GM12878 (cell line): ENCODE data around the gene TRIM32. TPM values are rescaled to one million over a fixed set of nuclear protein-coding genes. Genes with fewer than 3 reads are reported as not detected.

Experiments used
- ATAC-seq: fragments of 200-7000 bp; cut with Tn5 transposase; 3 replicates; pipeline ENCODE4 v1.9.1; 2020; ENCODE audit warnings: mild to moderate bottlenecking, moderate library complexity
- BruUV-seq: library from RNA; stranded (reverse); fragments of 400-500 nt; replicated peaks from 2 replicates; lab custom pipeline; 2021; lab: Mats Ljungman, UMichigan
- CTCF ChIA-PET: fragments of 300-600 bp; sonication (Branson Sonifier 250); formaldehyde crosslinking; extraction: SDS; loops from one replicate; lab custom pipeline; 2021; ENCODE audit warnings: inconsistent platforms; lab: Yijun Ruan, JAX
- POLR2A ChIA-PET: fragments of 350-600 bp; formaldehyde crosslinking; extraction: SDS; loops from one replicate; lab custom pipeline; 2021; ENCODE audit warnings: inconsistent platforms; lab: Charles Lee
- RAD21 ChIA-PET: fragments of 300-600 bp; sonication (Branson Sonifier 250); formaldehyde crosslinking; loops from one replicate; lab custom pipeline; 2023; ENCODE audit warnings: antibody characterized with exemption; ENCODE audit not compliant: unreplicated experiment; lab: Charles Lee
- SMC1A ChIA-PET: fragments of 300-600 bp; sonication (Branson Sonifier 250); formaldehyde crosslinking; loops from one replicate; lab custom pipeline; 2023; ENCODE audit not compliant: unreplicated experiment, uncharacterized antibody; lab: Charles Lee
- DNase-seq: peaks from one replicate; pipeline ENCODE4 v3.0.0-alpha.2; 2011; ENCODE audit warnings: low read depth, low spot score
- FAIRE-seq: peaks from 3 replicates; lab custom pipeline; 2011; peaks lifted over from hg19 to GRCh38; lab: Jason Lieb, UNC
- H2AFZ ChIP-seq: 2 replicates; pipeline ENCODE4 v1.6.0; 2011; ENCODE audit warnings: low read depth, low read length, control low read depth; ENCODE audit not compliant: control insufficient read depth
- H3K27ac ChIP-seq: 2 replicates; pipeline ENCODE4 v1.5.1; 2011; ENCODE audit warnings: control low read depth; ENCODE audit not compliant: control insufficient read depth, insufficient read depth
- H3K27me3 ChIP-seq, 2 experiments: replicated peaks in 1 of 2; 2 replicates each; pipeline versions ENCODE4 v1.6.0 to v1.6.1; 2011; ENCODE audit warnings: low read length in 1 of 2; ENCODE audit not compliant: control insufficient read depth in 2 of 2, insufficient read depth in 2 of 2
- H3K36me3 ChIP-seq, 2 experiments: 2 replicates each; pipeline ENCODE4 v1.5.1; 2011; ENCODE audit warnings: low read length in 1 of 2; ENCODE audit not compliant: control insufficient read depth in 2 of 2, insufficient read depth in 2 of 2
- H3K4me1 ChIP-seq: 2 replicates; pipeline ENCODE4 v1.6.1; 2011; ENCODE audit warnings: mild to moderate bottlenecking, low read length, moderate library complexity, mixed read lengths; ENCODE audit not compliant: control insufficient read depth, insufficient read depth
- H3K4me2 ChIP-seq: 2 replicates; pipeline ENCODE4 v1.6.0; 2011; ENCODE audit warnings: control low read depth; ENCODE audit not compliant: control insufficient read depth, insufficient read depth
- H3K4me3 ChIP-seq: fragments of 200-600 bp; sonication (generic); 2 replicates; pipeline ENCODE4 v1.5.1; 2016
- H3K79me2 ChIP-seq: 2 replicates; pipeline ENCODE4 v1.6.0; 2011; ENCODE audit warnings: low read length; ENCODE audit not compliant: control insufficient read depth, insufficient read depth
- H3K9ac ChIP-seq: 2 replicates; pipeline ENCODE4 v1.8.0; 2011; ENCODE audit warnings: low read length, control low read depth, mixed read lengths; ENCODE audit not compliant: control insufficient read depth, insufficient read depth
- H3K9me3 ChIP-seq: replicated peaks from 3 replicates; pipeline ENCODE4 v1.5.1; 2011; ENCODE audit warnings: mild to moderate bottlenecking, low read length; ENCODE audit not compliant: control insufficient read depth, insufficient read depth
- H4K20me1 ChIP-seq: 2 replicates; pipeline ENCODE4 v1.6.0; 2011; ENCODE audit not compliant: control insufficient read depth, insufficient read depth
- ATF7 ChIP-seq: fragments of 450-650 bp; IDR thresholded peaks from 2 replicates; pipeline ENCODE4 v1.6.1; 2016; ENCODE audit warnings: low read depth, mild to moderate bottlenecking
- ESRRA ChIP-seq: IDR thresholded peaks from 2 replicates; pipeline ENCODE4 v1.6.1; 2012; ENCODE audit warnings: mild to moderate bottlenecking, low read length, improper control_type of control experiment
- FOXM1 ChIP-seq: IDR thresholded peaks from 2 replicates; pipeline ENCODE4 v1.6.1; 2012; ENCODE audit warnings: low read depth, mild to moderate bottlenecking, inconsistent platforms, low read length, moderate library complexity
- GABPA ChIP-seq: IDR thresholded peaks from 2 replicates; pipeline ENCODE4 v1.6.1; 2014; ENCODE audit warnings: antibody characterized with exemption, low read depth, mild to moderate bottlenecking, inconsistent platforms
- GATAD2B ChIP-seq: fragments of 450-650 bp; conservative IDR thresholded peaks from 2 replicates; pipeline ENCODE4 v1.6.1; 2017; ENCODE audit warnings: low read depth, mild to moderate bottlenecking, moderate library complexity
- HDAC2 ChIP-seq: fragments of 200-600 bp; sonication (generic); IDR thresholded peaks from 2 replicates; pipeline ENCODE4 v1.6.1; 2017
- HDGF ChIP-seq: fragments of 450-650 bp; IDR thresholded peaks from 2 replicates; pipeline ENCODE4 v1.6.1; 2016; ENCODE audit warnings: antibody characterized with exemption
- JUNB ChIP-seq: IDR thresholded peaks from 2 replicates; pipeline ENCODE4 v1.6.1; 2016; ENCODE audit warnings: antibody characterized with exemption, mild to moderate bottlenecking
- NFIC ChIP-seq: IDR thresholded peaks from 2 replicates; pipeline ENCODE4 v1.6.1; 2012; ENCODE audit warnings: low read depth, mild to moderate bottlenecking, inconsistent platforms, low read length, moderate library complexity
- WGBS: methylation state at CpG from one replicate; pipeline ENCODE4 v1.1.6; 2016; ENCODE audit warnings: low lambda C conversion rate; ENCODE audit not compliant: insufficient replicate concordance, insufficient coverage; ENCODE audit errors: missing lambda C conversion rate; 5-methylcytosine and 5-hydroxymethylcytosine counted together
- in situ Hi-C: fragments of 300-500 bp; cut with MboI; formaldehyde crosslinking; loops from 9 replicates; pipeline ENCODE4 v1.14.3; 2018; ENCODE audit warnings: mixed read lengths
- intact Hi-C: fragments of 100-400 bp; cut with micrococcal nuclease; formaldehyde crosslinking; loops from one replicate; pipeline ENCODE4 v1.14.2; 2022; ENCODE audit not compliant: unreplicated experiment
- polyA plus RNA-seq, 11 experiments: library from polyadenylated mRNA; depleted of rRNA in 4 of 11; unstranded in 6 of 11; stranded (reverse) in 5 of 11; fragments of >200 nt; fragmentation: Nextera tagmentation in 4 of 11; fragmentation: Illumina TruSeq in 1 of 11; extraction: Ambion mirVana in 4 of 11; extraction: Trizol in 1 of 11; gene quantifications; 1 replicate in 1 of 11; 2 replicates in 10 of 11; pipeline versions ENCODE4 v1.2.1 to v1.2.3, GENCODE V29; 2011 to 2016; ENCODE audit warnings: inconsistent platforms in 2 of 11, missing spikeins in 2 of 11, low read depth in 1 of 11
- total RNA-seq, 4 experiments: library from RNA; depleted of rRNA in 3 of 4; stranded (reverse); fragments of >200 nt in 3 of 4; fragmentation: Illumina TruSeq in 1 of 4; extraction: Trizol in 1 of 4; gene quantifications; 2 replicates each; pipeline versions ENCODE4 v1.2.1 to v1.2.3, GENCODE V29; 2013 to 2021
- TF ChIP-seq, protein P1 (sequence below): fragments of 450-650 bp; IDR thresholded peaks from 2 replicates; pipeline ENCODE4 v1.6.1; 2017; ENCODE audit warnings: mild to moderate bottlenecking, moderate library complexity
- TF ChIP-seq, protein P2 (sequence below): fragments of 450-650 bp; IDR thresholded peaks from 2 replicates; pipeline ENCODE4 v1.6.1; 2017; ENCODE audit warnings: mild to moderate bottlenecking

Gene TRIM32
- total and polyA plus RNA-seq, 10 of the 15 experiments (the other 5 are each of a cell fraction or from before 2014, with no cell fraction given) = 7.1 to 23.8 (median 12.2) TPM

DNA sequence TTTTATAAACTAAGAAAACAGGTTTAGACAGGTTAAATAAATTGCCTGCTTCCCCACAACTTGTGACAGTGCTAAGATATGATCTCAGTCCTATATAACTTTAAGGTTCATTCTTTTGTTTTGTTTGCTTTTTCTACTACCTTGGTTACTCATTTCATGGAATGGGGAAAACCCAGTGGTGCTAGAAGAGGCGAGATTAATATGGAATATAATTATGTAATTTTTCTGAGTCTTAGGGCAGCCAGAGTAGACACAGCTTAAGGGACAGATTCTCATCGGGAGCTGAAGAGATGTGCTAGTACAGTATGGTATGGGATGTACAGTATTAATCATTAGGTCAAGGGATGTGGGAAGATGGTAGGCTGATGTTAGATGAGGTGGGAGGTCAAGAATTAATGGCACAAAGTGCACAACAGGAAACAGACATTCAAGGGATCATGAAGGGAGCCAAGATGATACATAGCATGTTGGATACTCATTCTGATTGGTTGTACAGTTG lies 6.2 kb downstream of the TRIM32 start:
- no peaks in the 10 kb centered on the region for H3K9me3 ChIP-seq
- no peak for FAIRE-seq
- in situ Hi-C loops = no loop called here
- BruUV-seq = no TSS peak
- H3K36me3 ChIP-seq = peaks cover 6 to 7% of the 10 kb centered on the region in 2 experiments; a peak in 3 of 4 replicates
- no peaks in the 10 kb centered on the region for H3K27me3 ChIP-seq
- H3K9ac ChIP-seq = no peak overlapping the region
- ChIA-PET SMC1A (interaction anchor here (1.0 to 1.7 kb wide), 3 partner anchors 11 to 47 kb away, joined by 3 to 6 read pairs (median 4); no protein-coding TSS in a partner anchor), POLR2A (no interaction called here), RAD21 (interaction anchor here (1.7 kb wide), 1 partner anchor 41 kb away, joined by 3 read pairs; no protein-coding TSS in a partner anchor), CTCF (interaction anchor here (0.6 to 1.2 kb wide), 5 partner anchors 11 to 167 kb away, joined by 3 to 5 read pairs (median 3); no protein-coding TSS in a partner anchor)
- TF ChIP-seq ATF7 (no peak), NFIC (0 out of 2 replicates have a peak, but pooled peaks have one; percentile 26), FOXM1 (peak; percentile 34; the same call in 1 of the 2 replicates), GATAD2B (no peak), JUNB (peak; percentile 50; the same call in 1 of the 2 replicates)
- peak overlapping the region; percentile 9; the same call in 1 of the 2 replicates for H3K4me2 ChIP-seq
- DNase-seq = no peak
- H3K27ac ChIP-seq = no peak overlapping the region
- H4K20me1 ChIP-seq = no peaks in the 10 kb centered on the region
- H3K79me2 ChIP-seq = peaks cover 59% of the 10 kb centered on the region
- H3K4me3 ChIP-seq = no peak overlapping the region
- intact Hi-C loops = no loop called here
- ATAC-seq = peak; percentile 33
- WGBS = 24% methylated on average over 2 of the region's 2 CpGs
- no peak overlapping the region for H2AFZ ChIP-seq
- H3K4me1 ChIP-seq = peaks cover 9% of the 10 kb centered on the region

DNA sequence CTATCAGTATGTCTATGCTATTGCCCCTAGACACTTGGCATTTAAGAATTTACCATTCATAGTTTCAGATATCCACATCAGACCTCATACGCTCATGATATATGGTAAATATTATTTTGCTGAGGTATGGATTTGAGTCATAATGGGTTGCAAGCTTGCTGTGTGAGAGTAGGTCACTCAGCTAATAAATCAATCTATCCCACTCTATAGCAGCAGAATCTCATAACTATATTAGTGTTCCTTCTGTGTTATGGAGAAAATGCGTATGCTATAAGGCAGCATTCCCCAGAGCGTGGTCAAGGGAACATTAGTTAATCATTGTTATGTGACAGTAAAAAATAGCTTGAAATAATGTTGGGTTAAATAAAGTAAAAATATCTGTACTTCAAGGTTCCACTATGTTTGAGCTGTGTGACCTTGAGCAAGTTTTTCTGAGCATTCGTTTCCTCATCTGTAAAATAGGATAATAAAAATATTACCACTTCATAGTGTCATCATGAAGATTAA lies 7.7 kb downstream of the TRIM32 start:
- intact Hi-C loops (no loop called here), in situ Hi-C loops (no loop called here)
- Histone ChIP-seq H3K4me2 (no peak overlapping the region), H4K20me1 (no peaks in the 10 kb centered on the region), H2AFZ (no peak overlapping the region), H3K36me3 (peaks cover 15% of the 10 kb centered on the region in 2 experiments), H3K4me1 (peaks cover 9% of the 10 kb centered on the region), H3K27me3 (no peaks in the 10 kb centered on the region), H3K9me3 (no peaks in the 10 kb centered on the region; the same call in 2 of the 3 replicates), H3K79me2 (peaks cover 44% of the 10 kb centered on the region), H3K4me3 (no peak overlapping the region), H3K27ac (no peak overlapping the region), H3K9ac (no peak overlapping the region)
- no peak for FAIRE-seq
- ChIA-PET POLR2A (no interaction called here), SMC1A (interaction anchor here (0.9 to 1.7 kb wide), 3 partner anchors 10 to 542 kb away, joined by 3 to 6 read pairs (median 6); no protein-coding TSS in a partner anchor), CTCF (interaction anchor here (0.6 kb wide), 1 partner anchor 11 kb away, joined by 3 read pairs; no protein-coding TSS in a partner anchor), RAD21 (interaction anchor here (1.7 kb wide), 1 partner anchor 40 kb away, joined by 3 read pairs; no protein-coding TSS in a partner anchor)
- peak; percentile 5; the same call in 2 of the 3 replicates for ATAC-seq
- WGBS = 98% methylated on average over 4 of the region's 4 CpGs
- BruUV-seq = no TSS peak
- no peak for DNase-seq
- no peak for TF ChIP-seq HDGF
- no peak for TF ChIP-seq ESRRA
- no peak for TF ChIP-seq HDAC2
- TF ChIP-seq GABPA = no peak
- TF ChIP-seq, protein P1, sequence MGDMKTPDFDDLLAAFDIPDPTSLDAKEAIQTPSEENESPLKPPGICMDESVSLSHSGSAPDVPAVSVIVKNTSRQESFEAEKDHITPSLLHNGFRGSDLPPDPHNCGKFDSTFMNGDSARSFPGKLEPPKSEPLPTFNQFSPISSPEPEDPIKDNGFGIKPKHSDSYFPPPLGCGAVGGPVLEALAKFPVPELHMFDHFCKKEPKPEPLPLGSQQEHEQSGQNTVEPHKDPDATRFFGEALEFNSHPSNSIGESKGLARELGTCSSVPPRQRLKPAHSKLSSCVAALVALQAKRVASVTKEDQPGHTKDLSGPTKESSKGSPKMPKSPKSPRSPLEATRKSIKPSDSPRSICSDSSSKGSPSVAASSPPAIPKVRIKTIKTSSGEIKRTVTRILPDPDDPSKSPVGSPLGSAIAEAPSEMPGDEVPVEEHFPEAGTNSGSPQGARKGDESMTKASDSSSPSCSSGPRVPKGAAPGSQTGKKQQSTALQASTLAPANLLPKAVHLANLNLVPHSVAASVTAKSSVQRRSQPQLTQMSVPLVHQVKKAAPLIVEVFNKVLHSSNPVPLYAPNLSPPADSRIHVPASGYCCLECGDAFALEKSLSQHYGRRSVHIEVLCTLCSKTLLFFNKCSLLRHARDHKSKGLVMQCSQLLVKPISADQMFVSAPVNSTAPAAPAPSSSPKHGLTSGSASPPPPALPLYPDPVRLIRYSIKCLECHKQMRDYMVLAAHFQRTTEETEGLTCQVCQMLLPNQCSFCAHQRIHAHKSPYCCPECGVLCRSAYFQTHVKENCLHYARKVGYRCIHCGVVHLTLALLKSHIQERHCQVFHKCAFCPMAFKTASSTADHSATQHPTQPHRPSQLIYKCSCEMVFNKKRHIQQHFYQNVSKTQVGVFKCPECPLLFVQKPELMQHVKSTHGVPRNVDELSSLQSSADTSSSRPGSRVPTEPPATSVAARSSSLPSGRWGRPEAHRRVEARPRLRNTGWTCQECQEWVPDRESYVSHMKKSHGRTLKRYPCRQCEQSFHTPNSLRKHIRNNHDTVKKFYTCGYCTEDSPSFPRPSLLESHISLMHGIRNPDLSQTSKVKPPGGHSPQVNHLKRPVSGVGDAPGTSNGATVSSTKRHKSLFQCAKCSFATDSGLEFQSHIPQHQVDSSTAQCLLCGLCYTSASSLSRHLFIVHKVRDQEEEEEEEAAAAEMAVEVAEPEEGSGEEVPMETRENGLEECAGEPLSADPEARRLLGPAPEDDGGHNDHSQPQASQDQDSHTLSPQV = no peak
- TF ChIP-seq, protein P2, sequence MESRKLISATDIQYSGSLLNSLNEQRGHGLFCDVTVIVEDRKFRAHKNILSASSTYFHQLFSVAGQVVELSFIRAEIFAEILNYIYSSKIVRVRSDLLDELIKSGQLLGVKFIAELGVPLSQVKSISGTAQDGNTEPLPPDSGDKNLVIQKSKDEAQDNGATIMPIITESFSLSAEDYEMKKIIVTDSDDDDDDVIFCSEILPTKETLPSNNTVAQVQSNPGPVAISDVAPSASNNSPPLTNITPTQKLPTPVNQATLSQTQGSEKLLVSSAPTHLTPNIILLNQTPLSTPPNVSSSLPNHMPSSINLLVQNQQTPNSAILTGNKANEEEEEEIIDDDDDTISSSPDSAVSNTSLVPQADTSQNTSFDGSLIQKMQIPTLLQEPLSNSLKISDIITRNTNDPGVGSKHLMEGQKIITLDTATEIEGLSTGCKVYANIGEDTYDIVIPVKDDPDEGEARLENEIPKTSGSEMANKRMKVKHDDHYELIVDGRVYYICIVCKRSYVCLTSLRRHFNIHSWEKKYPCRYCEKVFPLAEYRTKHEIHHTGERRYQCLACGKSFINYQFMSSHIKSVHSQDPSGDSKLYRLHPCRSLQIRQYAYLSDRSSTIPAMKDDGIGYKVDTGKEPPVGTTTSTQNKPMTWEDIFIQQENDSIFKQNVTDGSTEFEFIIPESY = no peak
